ENCODE measurements around the gene LRRC74A.

The LRRC74A gene

GRCh38 chr14:76830556-76830955 lies 4.3 kb downstream of the LRRC74A start:
- Histone ChIP-seq H3K36me3 (ENCODE audit: control insufficient read depth, insufficient read depth, low read length) (no peaks in the 10 kb centered on the region), H3K4me3 (replicated peaks; ENCODE audit: low read depth, low read length) (no peak overlapping the region), H3K27me3 (replicated peaks; ENCODE audit: control insufficient read depth, insufficient read depth, low read length) (peaks cover 2% of the 10 kb centered on the region)
- DNase-seq (ENCODE audit: extremely low read depth, insufficient read length), result no peak
- TF ChIP-seq, protein P1, sequence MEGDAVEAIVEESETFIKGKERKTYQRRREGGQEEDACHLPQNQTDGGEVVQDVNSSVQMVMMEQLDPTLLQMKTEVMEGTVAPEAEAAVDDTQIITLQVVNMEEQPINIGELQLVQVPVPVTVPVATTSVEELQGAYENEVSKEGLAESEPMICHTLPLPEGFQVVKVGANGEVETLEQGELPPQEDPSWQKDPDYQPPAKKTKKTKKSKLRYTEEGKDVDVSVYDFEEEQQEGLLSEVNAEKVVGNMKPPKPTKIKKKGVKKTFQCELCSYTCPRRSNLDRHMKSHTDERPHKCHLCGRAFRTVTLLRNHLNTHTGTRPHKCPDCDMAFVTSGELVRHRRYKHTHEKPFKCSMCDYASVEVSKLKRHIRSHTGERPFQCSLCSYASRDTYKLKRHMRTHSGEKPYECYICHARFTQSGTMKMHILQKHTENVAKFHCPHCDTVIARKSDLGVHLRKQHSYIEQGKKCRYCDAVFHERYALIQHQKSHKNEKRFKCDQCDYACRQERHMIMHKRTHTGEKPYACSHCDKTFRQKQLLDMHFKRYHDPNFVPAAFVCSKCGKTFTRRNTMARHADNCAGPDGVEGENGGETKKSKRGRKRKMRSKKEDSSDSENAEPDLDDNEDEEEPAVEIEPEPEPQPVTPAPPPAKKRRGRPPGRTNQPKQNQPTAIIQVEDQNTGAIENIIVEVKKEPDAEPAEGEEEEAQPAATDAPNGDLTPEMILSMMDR (IDR thresholded peaks at IDR 0.05; ENCODE audit: insufficient read depth, low read length, poor library complexity, severe bottlenecking), result no peak

- Histone ChIP-seq H3K36me3 (ENCODE audit: control insufficient read depth, insufficient read depth, low read length) (no peaks in the 10 kb centered on the region), H3K4me3 (replicated peaks; ENCODE audit: low read depth, low read length) (no peak overlapping the region), H3K27me3 (replicated peaks; ENCODE audit: control insufficient read depth, insufficient read depth, low read length) (no peaks in the 10 kb centered on the region; the same call in 1 of the 2 replicates)
- TF ChIP-seq, protein P1 (IDR thresholded peaks at IDR 0.05; ENCODE audit: insufficient read depth, low read length, poor library complexity, severe bottlenecking), result no peak
- no peak for DNase-seq (ENCODE audit: extremely low read depth, insufficient read length)
These were observed 6.3 kb downstream of the LRRC74A start for GRCh38 chr14:76832503-76832988.

- Histone ChIP-seq H3K4me3 (replicated peaks; ENCODE audit: low read depth, low read length) (no peak overlapping the region), H3K27me3 (replicated peaks; ENCODE audit: control insufficient read depth, insufficient read depth, low read length) (no peaks in the 10 kb centered on the region; the same call in 1 of the 2 replicates), H3K36me3 (ENCODE audit: control insufficient read depth, insufficient read depth, low read length) (no peaks in the 10 kb centered on the region)
- DNase-seq (ENCODE audit: extremely low read depth, insufficient read length), result no peak
- TF ChIP-seq, protein P1 (IDR thresholded peaks at IDR 0.05; ENCODE audit: insufficient read depth, low read length, poor library complexity, severe bottlenecking), result no peak
These were observed 6.8 kb downstream of the LRRC74A start for GRCh38 chr14:76833011-76833410.

GRCh38 chr14:76834241-76834661 lies 8.0 kb downstream of the LRRC74A start:
- Histone ChIP-seq H3K4me3 (replicated peaks; ENCODE audit: low read depth, low read length) (no peak overlapping the region), H3K36me3 (ENCODE audit: control insufficient read depth, insufficient read depth, low read length) (no peaks in the 10 kb centered on the region), H3K27me3 (replicated peaks; ENCODE audit: control insufficient read depth, insufficient read depth, low read length) (no peaks in the 10 kb centered on the region; the same call in 1 of the 2 replicates)
- no peak for DNase-seq (ENCODE audit: extremely low read depth, insufficient read length)
- TF ChIP-seq, protein P1 (IDR thresholded peaks at IDR 0.05; ENCODE audit: insufficient read depth, low read length, poor library complexity, severe bottlenecking), result no peak

DNA sequence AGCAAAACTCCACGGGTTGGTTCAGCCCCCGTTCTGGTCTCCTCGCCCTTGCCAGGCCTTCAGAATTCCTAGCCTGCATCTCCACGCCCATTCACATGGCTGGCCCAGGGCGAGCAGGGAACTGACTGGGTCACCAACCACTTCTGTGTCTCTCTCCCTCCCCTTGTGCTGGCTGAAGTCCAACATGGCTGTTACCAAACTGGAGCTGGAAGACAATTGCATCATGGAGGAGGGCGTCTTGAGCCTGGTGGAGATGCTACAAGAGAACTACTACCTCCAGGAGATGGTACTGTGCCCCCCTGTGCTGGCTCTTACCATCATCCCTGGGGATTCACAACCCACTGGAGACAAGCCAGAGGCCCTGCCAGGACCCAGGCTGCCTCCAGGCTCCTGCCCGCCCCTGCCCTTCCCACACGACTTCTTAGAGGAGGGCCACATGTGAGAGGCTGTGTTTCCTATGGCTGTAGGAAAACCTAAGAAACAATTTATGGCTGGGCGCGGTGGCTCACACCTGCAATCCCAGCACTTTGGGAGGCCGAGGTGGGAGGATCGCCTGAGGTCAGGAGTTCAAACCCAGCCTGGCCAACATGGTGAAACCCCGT lies 9.9 kb downstream of the LRRC74A start:
- Histone ChIP-seq H3K27me3 (replicated peaks; ENCODE audit: control insufficient read depth, insufficient read depth, low read length) (no peaks in the 10 kb centered on the region; the same call in 1 of the 2 replicates), H3K36me3 (ENCODE audit: control insufficient read depth, insufficient read depth, low read length) (no peaks in the 10 kb centered on the region), H3K4me3 (replicated peaks; ENCODE audit: low read depth, low read length) (no peak overlapping the region)
- DNase-seq (ENCODE audit: extremely low read depth, insufficient read length), result no peak
- TF ChIP-seq, protein P1 (IDR thresholded peaks at IDR 0.05; ENCODE audit: insufficient read depth, low read length, poor library complexity, severe bottlenecking), result no peak

Data from GM06990 (cell line).